Central memory CD8-positive, alpha-beta T cell (primary cell): ENCODE results near the gene CALM1.
A peak's percentile ranks its signal among the peaks of the same experiment; 100 is the strongest.
"Not testable (repeated sequence)": the region's sequence is repeated elsewhere in the genome, so short reads cannot be mapped to it uniquely, and the experiment has no call there.

Source experiments
- ATAC-seq: fragments of 150-1000 bp; cut with Tn5 transposase; replicated peaks from 2 replicates; pipeline ENCODE4 v1.10.0; 2022; ENCODE audit warnings: mild to moderate bottlenecking, moderate FRiP score, moderate number of reproducible peaks; ENCODE audit not compliant: poor library complexity, severe bottlenecking; ENCODE audit errors: extremely low read depth
- DNase-seq, 2 donors: peaks; one replicate each; pipeline ENCODE4 v3.0.0; 2021; ENCODE audit warnings: low spot score in 2 of 2
- H3K27ac Mint-ChIP-seq: one replicate; pipeline ENCODE4 v1.8.0; 2022; ENCODE audit warnings: low read depth, mild to moderate bottlenecking, moderate library complexity, mixed read lengths
- H3K27me3 Mint-ChIP-seq: one replicate; pipeline ENCODE4 v1.8.0; 2022; ENCODE audit warnings: mixed read lengths
- H3K36me3 Mint-ChIP-seq: one replicate; pipeline ENCODE4 v1.8.0; 2022; ENCODE audit warnings: mild to moderate bottlenecking, moderate library complexity, mixed read lengths; ENCODE audit not compliant: insufficient read depth
- H3K4me1 Mint-ChIP-seq: one replicate; pipeline ENCODE4 v1.8.0; 2022; ENCODE audit warnings: mixed read lengths
- H3K4me3 Mint-ChIP-seq: one replicate; pipeline ENCODE4 v1.8.0; 2022; ENCODE audit warnings: mild to moderate bottlenecking, moderate library complexity, mixed read lengths
- H3K9me3 Mint-ChIP-seq: one replicate; pipeline ENCODE4 v1.8.0; 2022; ENCODE audit warnings: mixed read lengths

The CALM1 gene

GRCh38 chr14:90388437-90388836 lies 8.4 kb upstream of the CALM1 start:
- Mint-ChIP-seq H3K4me3 (no peak overlapping the region), H3K4me1 (no peaks in the 10 kb centered on the region), H3K27ac (no peak overlapping the region), H3K36me3 (no peaks in the 10 kb centered on the region), H3K9me3 (no peaks in the 10 kb centered on the region), H3K27me3 (no peaks in the 10 kb centered on the region)
- no peak for DNase-seq
- ATAC-seq = no peak

- no peak for ATAC-seq
- Mint-ChIP-seq H3K4me3 (no peak overlapping the region), H3K27ac (no peak overlapping the region)
Measured at GRCh38 chr14:90388982-90389381, 7.8 kb upstream of the CALM1 start.

GRCh38 chr14:90393966-90394365 lies 2.9 kb upstream of the CALM1 start:
- no peak overlapping the region for H3K27ac Mint-ChIP-seq
- DNase-seq = no peak
- H3K36me3 Mint-ChIP-seq = peaks cover 24% of the 10 kb centered on the region
- peaks cover 8% of the 10 kb centered on the region for H3K4me1 Mint-ChIP-seq
- no peaks in the 10 kb centered on the region for H3K27me3 Mint-ChIP-seq
- no peak for ATAC-seq
- no peak overlapping the region for H3K4me3 Mint-ChIP-seq
- H3K9me3 Mint-ChIP-seq = no peaks in the 10 kb centered on the region

More at GRCh38 chr14:90388982-90389381, 7.8 kb upstream of the CALM1 start:
- no peaks in the 10 kb centered on the region for H3K27me3 Mint-ChIP-seq
- H3K36me3 Mint-ChIP-seq = no peaks in the 10 kb centered on the region
- H3K4me1 Mint-ChIP-seq = no peaks in the 10 kb centered on the region
- no peaks in the 10 kb centered on the region for H3K9me3 Mint-ChIP-seq
- DNase-seq = no peak

GRCh38 chr14:90394782-90395181 lies 2.0 kb upstream of the CALM1 start:
- H3K9me3 Mint-ChIP-seq, H3K27me3 Mint-ChIP-seq, H3K27ac Mint-ChIP-seq, ATAC-seq, DNase-seq, H3K4me3 Mint-ChIP-seq: not testable (repeated sequence)
- Mint-ChIP-seq H3K4me1 (peaks cover 15% of the 10 kb centered on the region), H3K36me3 (peaks cover 29% of the 10 kb centered on the region)

GRCh38 chr14:90397425-90398314 lies 841 bp downstream of the CALM1 start:
- DNase-seq (peak; percentile 50 to 73), ATAC-seq (peak; percentile 55)
- Mint-ChIP-seq H3K36me3 (peaks cover 58% of the 10 kb centered on the region), H3K9me3 (no peaks in the 10 kb centered on the region), H3K27me3 (no peaks in the 10 kb centered on the region), H3K4me1 (peaks cover 40% of the 10 kb centered on the region), H3K27ac (peak overlapping the region; percentile 95), H3K4me3 (peak overlapping the region; percentile 99)

GRCh38 chr14:90398315-90398839 lies 1.5 kb downstream of the CALM1 start:
- no peaks in the 10 kb centered on the region for H3K9me3 Mint-ChIP-seq
- peaks cover 65% of the 10 kb centered on the region for H3K36me3 Mint-ChIP-seq
- no peaks in the 10 kb centered on the region for H3K27me3 Mint-ChIP-seq
- peak overlapping the region; percentile 99 for H3K4me3 Mint-ChIP-seq
- DNase-seq (peak; percentile 49 to 67), ATAC-seq (peak; percentile 57)
- peaks cover 47% of the 10 kb centered on the region for H3K4me1 Mint-ChIP-seq
- H3K27ac Mint-ChIP-seq = peak overlapping the region; percentile 91

- H3K4me1 Mint-ChIP-seq = peaks cover 53% of the 10 kb centered on the region
- no peak for DNase-seq
- ATAC-seq = no peak
- peak overlapping the region; percentile 91 for H3K27ac Mint-ChIP-seq
- no peaks in the 10 kb centered on the region for H3K9me3 Mint-ChIP-seq
- peaks cover 71% of the 10 kb centered on the region for H3K36me3 Mint-ChIP-seq
- peak overlapping the region; percentile 99 for H3K4me3 Mint-ChIP-seq
- H3K27me3 Mint-ChIP-seq = no peaks in the 10 kb centered on the region
Measured at GRCh38 chr14:90398841-90399540, 2.2 kb downstream of the CALM1 start.

- ATAC-seq = peak; percentile 42
- H3K4me1 Mint-ChIP-seq = peaks cover 61% of the 10 kb centered on the region
- no peaks in the 10 kb centered on the region for H3K9me3 Mint-ChIP-seq
- peaks cover 79% of the 10 kb centered on the region for H3K36me3 Mint-ChIP-seq
- H3K27ac Mint-ChIP-seq = peak overlapping the region; percentile 91
- DNase-seq = peak; percentile 67 to 82
- peak overlapping the region; percentile 99 for H3K4me3 Mint-ChIP-seq
- no peaks in the 10 kb centered on the region for H3K27me3 Mint-ChIP-seq
Measured at GRCh38 chr14:90399541-90400444, 3.0 kb downstream of the CALM1 start.

GRCh38 chr14:90400904-90401561 lies 4.2 kb downstream of the CALM1 start:
- Mint-ChIP-seq H3K4me1 (peaks cover 71% of the 10 kb centered on the region), H3K9me3 (no peaks in the 10 kb centered on the region), H3K27ac (no peak overlapping the region), H3K36me3 (peaks cover 91% of the 10 kb centered on the region), H3K4me3 (peak overlapping the region; percentile 99), H3K27me3 (no peaks in the 10 kb centered on the region)
- DNase-seq (no peak), ATAC-seq (no peak)

GRCh38 chr14:90402016-90402415 lies 5.2 kb downstream of the CALM1 start:
- H3K9me3 Mint-ChIP-seq = no peaks in the 10 kb centered on the region
- ATAC-seq (no peak), DNase-seq (no peak)
- peaks cover 91% of the 10 kb centered on the region for H3K36me3 Mint-ChIP-seq
- H3K4me1 Mint-ChIP-seq = peaks cover 78% of the 10 kb centered on the region
- no peaks in the 10 kb centered on the region for H3K27me3 Mint-ChIP-seq
- H3K4me3 Mint-ChIP-seq = peak overlapping the region; percentile 99
- peak overlapping the region; percentile 53 for H3K27ac Mint-ChIP-seq

- Mint-ChIP-seq H3K9me3 (no peaks in the 10 kb centered on the region), H3K27ac (peak overlapping the region; percentile 53), H3K4me1 (peaks cover 78% of the 10 kb centered on the region), H3K4me3 (no peak overlapping the region), H3K27me3 (no peaks in the 10 kb centered on the region), H3K36me3 (peaks cover 94% of the 10 kb centered on the region)
- no peak for DNase-seq
- ATAC-seq = no peak
Measured at GRCh38 chr14:90403065-90403464, 6.2 kb downstream of the CALM1 start.
